ENCODE data around the gene ELAVL2.

The ELAVL2 gene

GRCh38 chr9:23659346-23660006 lies 166.6 kb downstream of the ELAVL2 start:
- DNase-seq (ENCODE audit: low read depth) = no peak

GRCh38 chr9:23658376-23659258 lies 167.4 kb downstream of the ELAVL2 start:
- no peak for DNase-seq (ENCODE audit: low read depth)

GRCh38 chr9:23651051-23651450 lies 175.0 kb downstream of the ELAVL2 start:
- no peak for DNase-seq (ENCODE audit: low read depth)

GRCh38 chr9:23648651-23649050 lies 177.4 kb downstream of the ELAVL2 start:
- no peak for DNase-seq (ENCODE audit: low read depth)

GRCh38 chr9:23644896-23645295 lies 181.1 kb downstream of the ELAVL2 start:
- DNase-seq (ENCODE audit: low read depth) = no peak

GRCh38 chr9:23644326-23644725 lies 181.7 kb downstream of the ELAVL2 start:
- no peak for DNase-seq (ENCODE audit: low read depth)

- DNase-seq (ENCODE audit: low read depth) = no peak
These were observed 182.3 kb downstream of the ELAVL2 start for GRCh38 chr9:23643656-23644258.
